Lung (tissue), 12 donors: Measurements from ENCODE around the gene FRMD5. TPM values are rescaled to one million over a fixed set of nuclear protein-coding genes. Genes with fewer than 3 reads are reported as not detected.

Experiments used
- ATAC-seq: fragments of 200-7000 bp; cut with Tn5 transposase; one replicate; pipeline ENCODE4 v1.9.1; 2020; ENCODE audit warnings: moderate number of reproducible peaks; ENCODE audit not compliant: insufficient read depth, low FRiP score
- DNase-seq, 3 donors: peaks; one replicate each; pipeline ENCODE4 v3.0.0-alpha.2; 2013 to 2017
- H3K27ac ChIP-seq, 2 donors: one replicate each; pipeline ENCODE4 v1.5.1; 2013; ENCODE audit warnings: mild to moderate bottlenecking in 2 of 2, moderate library complexity in 2 of 2, control low read depth in 1 of 2, inconsistent platforms in 1 of 2, low read depth in 1 of 2, low read length in 1 of 2
- H3K27me3 ChIP-seq, 3 donors: one replicate each; pipeline ENCODE4 v1.5.1; 2013; ENCODE audit warnings: low read length in 2 of 3; ENCODE audit not compliant: control insufficient read depth in 3 of 3, insufficient read depth in 3 of 3
- H3K36me3 ChIP-seq, 4 donors: one replicate each; pipeline ENCODE4 v1.5.1; 2013; ENCODE audit warnings: low read length in 4 of 4, mild to moderate bottlenecking in 1 of 4, moderate library complexity in 1 of 4; ENCODE audit not compliant: control insufficient read depth in 4 of 4, insufficient read depth in 4 of 4
- H3K4me1 ChIP-seq, 5 donors: one replicate each; pipeline ENCODE4 v1.5.1; 2013; ENCODE audit warnings: low read length in 5 of 5, mild to moderate bottlenecking in 2 of 5, moderate library complexity in 1 of 5; ENCODE audit not compliant: control insufficient read depth in 5 of 5, insufficient read depth in 5 of 5
- H3K4me3 ChIP-seq: one replicate; pipeline ENCODE4 v1.5.1; 2013; ENCODE audit warnings: mild to moderate bottlenecking, control low read depth, moderate library complexity
- H3K9ac ChIP-seq, 2 donors: one replicate each; pipeline ENCODE4 v1.5.1; 2013; ENCODE audit warnings: low read length in 2 of 2, control low read depth in 1 of 2; ENCODE audit not compliant: insufficient read depth in 1 of 2
- H3K9me3 ChIP-seq, 4 donors: one replicate each; pipeline ENCODE4 v1.5.1; 2013; ENCODE audit warnings: low read length in 3 of 4, mild to moderate bottlenecking in 1 of 4, moderate library complexity in 1 of 4; ENCODE audit not compliant: control insufficient read depth in 4 of 4, insufficient read depth in 3 of 4
- WGBS, 2 donors: extraction: QIAGEN DNeasy Blood & Tissue Kit; methylation state at CpG; one replicate each; pipeline ENCODE4 v1.1.7; 2013; 5-methylcytosine and 5-hydroxymethylcytosine counted together
- polyA plus RNA-seq, 2 donors: library from polyadenylated mRNA; stranded (reverse); fragments of 200-250 nt; gene quantifications; one replicate each; pipeline ENCODE4 v1.2.1, GENCODE V29; 2013
- total RNA-seq, 2 donors: library from RNA; depleted of rRNA in 1 of 2; stranded (reverse); fragments of >200 nt in 1 of 2; gene quantifications; one replicate each; pipeline ENCODE4 v1.2.1, GENCODE V29; 2014 to 2021
- TF ChIP-seq, protein P1 (sequence below): IDR thresholded peaks from 2 replicates; pipeline ENCODE4 v1.5.1; 2012; ENCODE audit warnings: mild to moderate bottlenecking; ENCODE audit errors: control extremely low read depth, extremely low read depth
- donor health status: control.
- donor health status: control.
- donor health status: Bipolar disorder and iron deficiency.
- donor health status: healthy.
- donor health status: DM: yes; HTN: yes; CAD: no.

Gene FRMD5
- total and polyA plus RNA-seq, 4 donors = 0.10 to 1.1 (median 0.67) TPM

DNA sequence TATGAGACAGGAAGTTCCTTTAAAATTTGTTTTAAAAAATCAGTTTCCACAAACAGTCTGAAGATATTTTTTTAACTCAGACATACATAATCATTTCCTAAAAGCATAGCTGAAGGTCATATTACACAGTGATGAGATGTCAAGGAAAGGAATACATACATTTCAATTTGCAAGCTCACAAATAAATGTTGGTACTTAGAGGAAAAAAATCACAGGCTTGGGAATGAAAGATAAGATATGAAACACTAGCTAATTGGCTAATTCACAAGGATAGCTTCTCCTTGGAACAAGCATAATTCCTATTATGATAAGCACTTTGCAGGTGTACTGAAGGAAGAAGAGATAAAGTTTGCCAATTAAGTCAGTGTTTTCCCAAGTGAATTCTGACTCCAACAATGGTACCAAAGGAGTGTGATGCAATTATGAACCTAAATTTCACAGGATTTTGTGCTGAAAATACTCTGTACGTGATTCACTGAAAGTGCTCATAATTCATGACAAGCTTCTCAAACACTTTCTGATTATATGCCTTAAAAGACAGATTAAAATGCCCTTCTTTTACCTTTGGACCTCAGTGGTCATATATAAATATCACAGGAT lies 112.4 kb downstream of the FRMD5 start:
- no peaks in the 10 kb centered on the region for H3K9me3 ChIP-seq
- H3K9ac ChIP-seq = no peak overlapping the region
- H3K4me1 ChIP-seq = no peaks in the 10 kb centered on the region
- WGBS, 2 donors = 71 to 76% methylated on average over 1 of the region's 1 CpG
- H3K36me3 ChIP-seq = no peaks in the 10 kb centered on the region
- no peaks in the 10 kb centered on the region for H3K27me3 ChIP-seq
- TF ChIP-seq, protein P1, sequence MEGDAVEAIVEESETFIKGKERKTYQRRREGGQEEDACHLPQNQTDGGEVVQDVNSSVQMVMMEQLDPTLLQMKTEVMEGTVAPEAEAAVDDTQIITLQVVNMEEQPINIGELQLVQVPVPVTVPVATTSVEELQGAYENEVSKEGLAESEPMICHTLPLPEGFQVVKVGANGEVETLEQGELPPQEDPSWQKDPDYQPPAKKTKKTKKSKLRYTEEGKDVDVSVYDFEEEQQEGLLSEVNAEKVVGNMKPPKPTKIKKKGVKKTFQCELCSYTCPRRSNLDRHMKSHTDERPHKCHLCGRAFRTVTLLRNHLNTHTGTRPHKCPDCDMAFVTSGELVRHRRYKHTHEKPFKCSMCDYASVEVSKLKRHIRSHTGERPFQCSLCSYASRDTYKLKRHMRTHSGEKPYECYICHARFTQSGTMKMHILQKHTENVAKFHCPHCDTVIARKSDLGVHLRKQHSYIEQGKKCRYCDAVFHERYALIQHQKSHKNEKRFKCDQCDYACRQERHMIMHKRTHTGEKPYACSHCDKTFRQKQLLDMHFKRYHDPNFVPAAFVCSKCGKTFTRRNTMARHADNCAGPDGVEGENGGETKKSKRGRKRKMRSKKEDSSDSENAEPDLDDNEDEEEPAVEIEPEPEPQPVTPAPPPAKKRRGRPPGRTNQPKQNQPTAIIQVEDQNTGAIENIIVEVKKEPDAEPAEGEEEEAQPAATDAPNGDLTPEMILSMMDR = no peak
- H3K27ac ChIP-seq = no peak overlapping the region
- no peak for DNase-seq
- H3K4me3 ChIP-seq = no peak overlapping the region
- ATAC-seq = no peak

DNA sequence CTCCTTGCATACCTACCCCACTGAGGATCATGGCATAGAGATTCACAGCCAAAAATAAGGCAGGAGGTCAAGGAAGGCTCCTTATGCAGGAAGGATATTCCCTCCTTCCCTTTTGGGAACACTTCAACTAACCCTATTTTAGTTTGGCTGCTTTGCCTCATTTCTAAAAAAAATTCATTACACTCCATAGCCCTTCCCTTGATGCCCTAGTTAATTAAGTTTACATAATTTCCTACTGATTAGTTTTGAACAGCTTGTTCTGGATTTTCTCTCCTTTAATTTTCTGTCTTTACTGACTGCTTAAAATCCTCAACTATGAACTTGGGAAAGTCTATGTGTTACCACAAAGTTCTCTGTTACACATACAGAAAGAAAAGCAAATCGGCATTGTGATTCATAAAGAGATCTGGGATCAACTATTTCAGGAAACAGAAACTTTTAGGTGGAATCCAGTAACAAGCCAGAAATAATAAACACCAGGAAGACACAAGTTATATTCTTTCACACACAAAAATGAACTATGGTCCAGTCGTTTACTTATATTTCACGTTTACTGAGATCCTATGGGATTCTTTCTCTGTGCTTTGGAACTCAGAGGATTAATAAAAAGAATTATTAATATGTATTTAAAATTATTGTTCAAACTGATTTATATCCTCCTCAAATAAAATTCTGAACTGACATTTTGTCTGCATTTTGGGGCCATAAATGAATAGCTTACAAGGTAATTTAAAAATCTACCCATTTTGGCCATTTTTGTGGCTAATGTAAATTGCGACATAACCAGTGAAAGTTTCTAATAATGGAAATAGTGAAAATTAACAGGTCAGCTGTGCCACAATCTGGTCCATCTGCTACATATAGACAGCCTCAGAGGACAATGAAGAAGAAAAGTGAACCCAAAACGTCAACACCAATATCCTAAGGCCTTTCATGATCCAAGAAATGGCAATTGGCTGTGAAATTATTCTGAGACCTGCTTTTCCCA lies 113.8 kb downstream of the FRMD5 start:
- Histone ChIP-seq H3K9me3 (no peaks in the 10 kb centered on the region), H3K4me3 (no peak overlapping the region), H3K27ac (no peak overlapping the region), H3K9ac (no peak overlapping the region), H3K27me3 (no peaks in the 10 kb centered on the region), H3K4me1 (no peaks in the 10 kb centered on the region), H3K36me3 (no peaks in the 10 kb centered on the region)
- 86 to 89% methylated on average over 5 of the region's 5 CpGs for WGBS, 2 donors
- ATAC-seq = no peak
- TF ChIP-seq, protein P1 = no peak
- no peak for DNase-seq

DNA sequence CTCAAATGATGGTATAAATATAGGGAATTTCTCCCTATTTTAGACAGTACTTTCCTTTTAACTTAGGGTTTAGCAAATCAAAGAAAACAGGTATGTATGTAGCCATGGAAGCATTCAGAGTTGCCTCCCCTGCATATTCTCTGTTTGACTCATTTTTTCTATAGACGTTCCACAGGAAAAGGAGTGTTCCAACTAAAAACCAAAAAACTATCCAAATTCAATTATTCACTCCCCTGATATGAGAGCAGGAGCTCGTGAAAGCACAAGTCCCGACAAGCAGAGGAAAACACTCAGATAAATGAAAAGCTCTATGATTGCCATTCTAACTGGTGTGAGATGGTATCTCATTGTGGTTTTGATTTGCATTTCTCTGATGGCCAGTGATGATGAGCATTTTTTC lies 119.5 kb downstream of the FRMD5 start:
- no peaks in the 10 kb centered on the region for H3K4me1 ChIP-seq
- no peak overlapping the region for H3K9ac ChIP-seq
- no peaks in the 10 kb centered on the region for H3K9me3 ChIP-seq
- TF ChIP-seq, protein P1 = no peak
- no peak for DNase-seq
- H3K4me3 ChIP-seq = no peak overlapping the region
- H3K27me3 ChIP-seq = no peaks in the 10 kb centered on the region
- no peak overlapping the region for H3K27ac ChIP-seq
- H3K36me3 ChIP-seq = no peaks in the 10 kb centered on the region
- no peak for ATAC-seq
- 74 to 84% methylated on average over 3 of the region's 3 CpGs for WGBS, 2 donors
